Measurements from ENCODE around the gene PRKD2. TPM values are rescaled to one million over a fixed set of nuclear protein-coding genes. Genes with fewer than 3 reads are reported as not detected.

PRKD2 gene
- polyA plus RNA-seq, 1 donor from 2014 or later: 8.0 TPM

GRCh38 chr19:46691948-46692347 is 25.0 kb downstream of the PRKD2 start:
- H3K9ac ChIP-seq (ENCODE audit: low read length): no peak overlapping the region
- no peaks in the 10 kb centered on the region for H3F3A ChIP-seq (ENCODE audit: insufficient read depth, low read length, poor library complexity, severe bottlenecking)
- no peaks in the 10 kb centered on the region for H4K20me1 ChIP-seq (ENCODE audit: insufficient read depth)
- H3K4me2 ChIP-seq (ENCODE audit: low read length): no peak overlapping the region
- H3K9me3 ChIP-seq (ENCODE audit: low read length): no peaks in the 10 kb centered on the region
- H3K9me2 ChIP-seq (ENCODE audit: insufficient read depth, low read length): no peaks in the 10 kb centered on the region
- no peak overlapping the region for H2AFZ ChIP-seq (ENCODE audit: low read depth, low read length)
- H3K79me2 ChIP-seq (replicated peaks; ENCODE audit: insufficient read depth, low read length): no peaks in the 10 kb centered on the region
- H3K27me3 ChIP-seq (ENCODE audit: insufficient read depth, low read depth, low read length): no peaks in the 10 kb centered on the region
- H3K27ac ChIP-seq (ENCODE audit: low read length): no peak overlapping the region
- no peak for TF ChIP-seq MXI1 (conservative IDR thresholded peaks at IDR 0.05; ENCODE audit: poor library complexity, severe bottlenecking)
- TF ChIP-seq EZH2 (IDR thresholded peaks at IDR 0.05; ENCODE audit: borderline replicate concordance, insufficient read depth, low read length, poor library complexity, severe bottlenecking): no peak
- TF ChIP-seq POLR2AphosphoS5 (IDR thresholded peaks at IDR 0.05): no peak
- no peak for TF ChIP-seq RAD21 (conservative IDR thresholded peaks at IDR 0.05)
- TF ChIP-seq CTCF (IDR thresholded peaks at IDR 0.05; ENCODE audit: poor library complexity, severe bottlenecking): no peak
- H3K36me3 ChIP-seq (ENCODE audit: insufficient read depth, low read length): peaks cover 4% of the 10 kb centered on the region
- no peak overlapping the region for H3K4me3 ChIP-seq (ENCODE audit: low read length)

GRCh38 chr19:46691104-46691503 is 25.8 kb downstream of the PRKD2 start:
- Histone ChIP-seq H3F3A (ENCODE audit: insufficient read depth, low read length, poor library complexity, severe bottlenecking) (no peaks in the 10 kb centered on the region), H2AFZ (ENCODE audit: low read depth, low read length) (no peak overlapping the region), H3K9me2 (ENCODE audit: insufficient read depth, low read length) (no peaks in the 10 kb centered on the region), H3K4me2 (ENCODE audit: low read length) (no peak overlapping the region), H3K36me3 (ENCODE audit: insufficient read depth, low read length) (peaks cover 4% of the 10 kb centered on the region), H3K9me3 (ENCODE audit: low read length) (no peaks in the 10 kb centered on the region), H4K20me1 (ENCODE audit: insufficient read depth) (no peaks in the 10 kb centered on the region), H3K79me2 (replicated peaks; ENCODE audit: insufficient read depth, low read length) (no peaks in the 10 kb centered on the region), H3K27me3 (ENCODE audit: insufficient read depth, low read depth, low read length) (no peaks in the 10 kb centered on the region), H3K4me3 (ENCODE audit: low read length) (no peak overlapping the region), H3K27ac (ENCODE audit: low read length) (no peak overlapping the region), H3K9ac (ENCODE audit: low read length) (no peak overlapping the region)
- TF ChIP-seq MXI1 (conservative IDR thresholded peaks at IDR 0.05; ENCODE audit: poor library complexity, severe bottlenecking) (no peak), SMC3 (conservative IDR thresholded peaks at IDR 0.05; ENCODE audit: poor library complexity) (no peak), RAD21 (conservative IDR thresholded peaks at IDR 0.05) (no peak), TAF1 (IDR thresholded peaks at IDR 0.05; ENCODE audit: low read depth) (no peak), REST (IDR thresholded peaks at IDR 0.05; ENCODE audit: borderline replicate concordance) (no peak), EP300 (conservative IDR thresholded peaks at IDR 0.05; ENCODE audit: poor library complexity, severe bottlenecking) (no peak), CTCF (IDR thresholded peaks at IDR 0.05; ENCODE audit: poor library complexity, severe bottlenecking) (no peak), EZH2 (IDR thresholded peaks at IDR 0.05; ENCODE audit: borderline replicate concordance, insufficient read depth, low read length, poor library complexity, severe bottlenecking) (no peak)
